ENCODE results near the gene DYNLRB2. TPM values are rescaled to one million over a fixed set of nuclear protein-coding genes. Genes with fewer than 3 reads are reported as not detected.

Gene DYNLRB2
- total RNA-seq, 3 donors from 2014 or later: not detected

- DNase-seq (no peak), ATAC-seq (no peak)
- no peaks in the 10 kb centered on the region for H3K9me3 ChIP-seq
- intact Hi-C loops (cut with DNase I, micrococcal nuclease): no loop called here
- no peak for TF ChIP-seq CTCF (IDR thresholded peaks at IDR 0.05)
- no peaks in the 10 kb centered on the region for H3K4me1 ChIP-seq (ENCODE audit: low read depth)
- no peak overlapping the region for H3K4me3 ChIP-seq
- H3K36me3 ChIP-seq (ENCODE audit: low read depth): no peaks in the 10 kb centered on the region
Observed at GRCh38 chr16:80509872-80510271, 30.9 kb upstream of the DYNLRB2 start.

GRCh38 chr16:80511824-80512592, 28.8 kb upstream of the DYNLRB2 start:
- intact Hi-C loops (cut with DNase I, micrococcal nuclease): no loop called here
- H3K36me3 ChIP-seq (ENCODE audit: low read depth): no peaks in the 10 kb centered on the region
- no peak overlapping the region for H3K4me3 ChIP-seq
- H3K9me3 ChIP-seq: no peaks in the 10 kb centered on the region
- DNase-seq (no peak), ATAC-seq (no peak)
- TF ChIP-seq CTCF (IDR thresholded peaks at IDR 0.05): no peak
- H3K4me1 ChIP-seq (ENCODE audit: low read depth): no peaks in the 10 kb centered on the region

GRCh38 chr16:80512593-80512853, 28.3 kb upstream of the DYNLRB2 start:
- no peak for ATAC-seq
- intact Hi-C loops (cut with DNase I, micrococcal nuclease): no loop called here

GRCh38 chr16:80515374-80515773, 25.4 kb upstream of the DYNLRB2 start:
- DNase-seq (no peak), ATAC-seq (no peak)
- intact Hi-C loops (cut with DNase I, micrococcal nuclease): no loop called here
- Histone ChIP-seq H3K9me3 (no peaks in the 10 kb centered on the region), H3K36me3 (ENCODE audit: low read depth) (no peaks in the 10 kb centered on the region), H3K4me1 (ENCODE audit: low read depth) (no peaks in the 10 kb centered on the region), H3K4me3 (no peak overlapping the region)
- TF ChIP-seq CTCF (IDR thresholded peaks at IDR 0.05): no peak

More at GRCh38 chr16:80512593-80512853, 28.3 kb upstream of the DYNLRB2 start:
- H3K4me3 ChIP-seq: no peak overlapping the region
- DNase-seq: no peak
- no peaks in the 10 kb centered on the region for H3K4me1 ChIP-seq (ENCODE audit: low read depth)
- no peaks in the 10 kb centered on the region for H3K36me3 ChIP-seq (ENCODE audit: low read depth)
- no peak for TF ChIP-seq CTCF (IDR thresholded peaks at IDR 0.05)
- H3K9me3 ChIP-seq: no peaks in the 10 kb centered on the region

- TF ChIP-seq CTCF (IDR thresholded peaks at IDR 0.05): no peak
- Histone ChIP-seq H3K9me3 (no peaks in the 10 kb centered on the region), H3K4me3 (no peak overlapping the region), H3K36me3 (ENCODE audit: low read depth) (no peaks in the 10 kb centered on the region), H3K4me1 (ENCODE audit: low read depth) (no peaks in the 10 kb centered on the region)
- no peak for ATAC-seq
- intact Hi-C loops (cut with DNase I, micrococcal nuclease): no loop called here
- DNase-seq: no peak
Observed at GRCh38 chr16:80517846-80518245, 22.9 kb upstream of the DYNLRB2 start.

GRCh38 chr16:80518436-80518835, 22.4 kb upstream of the DYNLRB2 start:
- TF ChIP-seq CTCF (IDR thresholded peaks at IDR 0.05): no peak
- ATAC-seq (peak; percentile 43), DNase-seq (no peak)
- H3K36me3 ChIP-seq (ENCODE audit: low read depth): no peaks in the 10 kb centered on the region
- H3K4me3 ChIP-seq: no peak overlapping the region
- no peaks in the 10 kb centered on the region for H3K4me1 ChIP-seq (ENCODE audit: low read depth)
- intact Hi-C loops (cut with DNase I, micrococcal nuclease): no loop called here
- no peaks in the 10 kb centered on the region for H3K9me3 ChIP-seq
